H9 (cell line): ENCODE results near the gene SRP68. TPM values are rescaled to one million over a fixed set of nuclear protein-coding genes. Genes with fewer than 3 reads are reported as not detected.
A peak's percentile ranks its signal among the peaks of the same experiment; 100 is the strongest.

Experiments
- DNase-seq: peaks from one replicate; pipeline ENCODE4 v3.0.0-alpha.2; 2017
- H2AFZ ChIP-seq: one replicate; pipeline ENCODE4 v1.6.1; 2013; ENCODE audit warnings: mild to moderate bottlenecking, low read length, control low read depth, moderate library complexity
- H2AK5ac ChIP-seq: 2 replicates; pipeline ENCODE4 v1.6.1; 2013; ENCODE audit warnings: low read length, control low read depth, mixed read lengths; ENCODE audit not compliant: insufficient read length
- H2BK120ac ChIP-seq: one replicate; pipeline ENCODE4 v1.6.1; 2013; ENCODE audit warnings: low read depth, mild to moderate bottlenecking, low read length, control low read depth, inconsistent platforms; ENCODE audit not compliant: poor library complexity, severe bottlenecking
- H2BK12ac ChIP-seq: 2 replicates; pipeline ENCODE4 v1.6.1; 2013; ENCODE audit warnings: low read length, control low read depth, mixed read lengths, low read depth; ENCODE audit not compliant: insufficient read length
- H2BK15ac ChIP-seq: 2 replicates; pipeline ENCODE4 v1.6.1; 2013; ENCODE audit warnings: low read depth, low read length, control low read depth
- H2BK20ac ChIP-seq: one replicate; pipeline ENCODE4 v1.6.1; 2013; ENCODE audit warnings: low read depth, mild to moderate bottlenecking, low read length, control low read depth, inconsistent platforms; ENCODE audit not compliant: poor library complexity, severe bottlenecking
- H2BK5ac ChIP-seq: 2 replicates; pipeline ENCODE4 v1.6.1; 2013; ENCODE audit warnings: low read length, control low read depth, mixed read lengths; ENCODE audit not compliant: insufficient read length
- H3K14ac ChIP-seq: 2 replicates; pipeline ENCODE4 v1.6.1; 2013; ENCODE audit warnings: low read length, control low read depth; ENCODE audit not compliant: insufficient read depth
- H3K18ac ChIP-seq: 2 replicates; pipeline ENCODE4 v1.6.1; 2013; ENCODE audit warnings: low read depth, mild to moderate bottlenecking, mixed read lengths, low read length, control low read depth; ENCODE audit not compliant: insufficient read length
- H3K23ac ChIP-seq: 2 replicates; pipeline ENCODE4 v1.6.1; 2013; ENCODE audit warnings: low read length, control low read depth, mixed read lengths, low read depth; ENCODE audit not compliant: insufficient read length
- H3K23me2 ChIP-seq: 2 replicates; pipeline ENCODE4 v1.6.1; 2013; ENCODE audit warnings: low read depth, mild to moderate bottlenecking, mixed read lengths, low read length, control low read depth; ENCODE audit not compliant: insufficient read length, poor library complexity, severe bottlenecking
- H3K27ac ChIP-seq: 2 replicates; pipeline ENCODE4 v1.5.1; 2013; ENCODE audit warnings: low read length, control low read depth, mixed read lengths, low read depth; ENCODE audit not compliant: insufficient read length
- H3K27me3 ChIP-seq: 2 replicates; pipeline ENCODE4 v1.6.1; 2013; ENCODE audit warnings: low read length, control low read depth, inconsistent platforms; ENCODE audit not compliant: insufficient read depth
- H3K4ac ChIP-seq: 2 replicates; pipeline ENCODE4 v1.6.1; 2013; ENCODE audit warnings: low read depth, mild to moderate bottlenecking, control low read depth, inconsistent platforms, low read length, moderate library complexity
- H3K4me1 ChIP-seq: 2 replicates; pipeline ENCODE4 v1.6.1; 2013; ENCODE audit warnings: low read length, control low read depth, inconsistent platforms; ENCODE audit not compliant: insufficient read depth
- H3K4me2 ChIP-seq: 2 replicates; pipeline ENCODE4 v1.6.1; 2013; ENCODE audit warnings: low read length, control low read depth, mixed read lengths; ENCODE audit not compliant: insufficient read length, insufficient read depth
- H3K56ac ChIP-seq: 2 replicates; pipeline ENCODE4 v1.6.1; 2013; ENCODE audit warnings: low read depth, mild to moderate bottlenecking, mixed read lengths, low read length, control low read depth; ENCODE audit not compliant: insufficient read length
- H3K79me1 ChIP-seq: 2 replicates; pipeline ENCODE4 v1.6.1; 2013; ENCODE audit warnings: low read depth, mild to moderate bottlenecking, moderate library complexity, low read length, control low read depth, inconsistent platforms; ENCODE audit not compliant: insufficient read depth, poor library complexity, severe bottlenecking
- H3K79me2 ChIP-seq: 2 replicates; pipeline ENCODE4 v1.6.1; 2013; ENCODE audit warnings: low read length, control low read depth, inconsistent platforms; ENCODE audit not compliant: insufficient read depth
- H3K9ac ChIP-seq: 2 replicates; pipeline ENCODE4 v1.6.1; 2013; ENCODE audit warnings: low read length, control low read depth, mixed read lengths; ENCODE audit not compliant: insufficient read length; ENCODE audit errors: extremely low read depth
- H3K9me3 ChIP-seq: one replicate; pipeline ENCODE4 v1.6.1; 2013; ENCODE audit warnings: low read depth, low read length, inconsistent platforms; ENCODE audit not compliant: control insufficient read depth
- H3T11ph ChIP-seq: one replicate; pipeline ENCODE4 v1.6.1; 2013; ENCODE audit warnings: mild to moderate bottlenecking, low read length, control low read depth, inconsistent platforms
- H4K20me1 ChIP-seq: one replicate; pipeline ENCODE4 v1.6.1; 2013; ENCODE audit not compliant: control insufficient read depth, insufficient read length, insufficient read depth
- H4K5ac ChIP-seq: 2 replicates; pipeline ENCODE4 v1.6.1; 2013; ENCODE audit warnings: low read depth, mild to moderate bottlenecking, mixed read lengths, low read length, control low read depth; ENCODE audit not compliant: insufficient read length
- H4K8ac ChIP-seq: replicated peaks from 2 replicates; pipeline ENCODE4 v1.6.1; 2013; ENCODE audit warnings: low read length, control low read depth, mixed read lengths, low read depth; ENCODE audit not compliant: insufficient read length
- H4K91ac ChIP-seq: 2 replicates; pipeline ENCODE4 v1.6.1; 2013; ENCODE audit warnings: low read depth, mild to moderate bottlenecking, moderate library complexity, mixed read lengths, low read length, control low read depth; ENCODE audit not compliant: insufficient read length
- H3K27ac Mint-ChIP-seq, 3 experiments: 2 replicates in 2 of 3; 3 replicates in 1 of 3; pipeline ENCODE4 v1.8.0; 2020 to 2021; ENCODE audit warnings: mixed read lengths in 3 of 3, mild to moderate bottlenecking in 1 of 3, moderate library complexity in 1 of 3
- H3K27me3 Mint-ChIP-seq: 2 replicates; pipeline ENCODE4 v1.8.0; 2021; ENCODE audit warnings: low read depth, mild to moderate bottlenecking, moderate library complexity, mixed read lengths
- H3K36me3 Mint-ChIP-seq, 3 experiments: 2 replicates in 2 of 3; 3 replicates in 1 of 3; pipeline ENCODE4 v1.8.0; 2020 to 2021; ENCODE audit warnings: low read depth in 3 of 3, mixed read lengths in 3 of 3; ENCODE audit not compliant: insufficient read depth in 1 of 3
- H3K4me1 Mint-ChIP-seq, 2 experiments: 2 replicates each; pipeline ENCODE4 v1.8.0; 2020; ENCODE audit warnings: mixed read lengths in 2 of 2
- H3K4me3 Mint-ChIP-seq, 2 experiments: 2 replicates in 1 of 2; 3 replicates in 1 of 2; pipeline ENCODE4 v1.8.0; 2020 to 2021; ENCODE audit warnings: mild to moderate bottlenecking in 2 of 2, mixed read lengths in 2 of 2, moderate library complexity in 1 of 2
- H3K9me3 Mint-ChIP-seq, 2 experiments: 2 replicates in 1 of 2; 3 replicates in 1 of 2; pipeline ENCODE4 v1.8.0; 2020; ENCODE audit warnings: mild to moderate bottlenecking in 2 of 2, mixed read lengths in 2 of 2, moderate library complexity in 1 of 2
- WGBS: extraction: QIAGEN DNeasy Blood & Tissue Kit; methylation state at CpG from one replicate; pipeline ENCODE4 v1.1.7; 2013; ENCODE audit warnings: missing lambda C conversion rate, low lambda C conversion rate, mixed read lengths; ENCODE audit not compliant: insufficient read length; ENCODE audit errors: extremely low coverage; 5-methylcytosine and 5-hydroxymethylcytosine counted together
- total RNA-seq: library from RNA; stranded (reverse); gene quantifications from 2 replicates; pipeline ENCODE4 v1.2.1, GENCODE V29; 2021
- TF ChIP-seq, protein P1 (sequence below): fragments of 200-600 bp; sonication (generic); conservative IDR thresholded peaks from 3 replicates; pipeline ENCODE4 v1.8.0; 2021; ENCODE audit warnings: antibody characterized with exemption, mild to moderate bottlenecking

SRP68 gene
- total RNA-seq, 1 experiment from 2014 or later = 86.1 TPM

DNA sequence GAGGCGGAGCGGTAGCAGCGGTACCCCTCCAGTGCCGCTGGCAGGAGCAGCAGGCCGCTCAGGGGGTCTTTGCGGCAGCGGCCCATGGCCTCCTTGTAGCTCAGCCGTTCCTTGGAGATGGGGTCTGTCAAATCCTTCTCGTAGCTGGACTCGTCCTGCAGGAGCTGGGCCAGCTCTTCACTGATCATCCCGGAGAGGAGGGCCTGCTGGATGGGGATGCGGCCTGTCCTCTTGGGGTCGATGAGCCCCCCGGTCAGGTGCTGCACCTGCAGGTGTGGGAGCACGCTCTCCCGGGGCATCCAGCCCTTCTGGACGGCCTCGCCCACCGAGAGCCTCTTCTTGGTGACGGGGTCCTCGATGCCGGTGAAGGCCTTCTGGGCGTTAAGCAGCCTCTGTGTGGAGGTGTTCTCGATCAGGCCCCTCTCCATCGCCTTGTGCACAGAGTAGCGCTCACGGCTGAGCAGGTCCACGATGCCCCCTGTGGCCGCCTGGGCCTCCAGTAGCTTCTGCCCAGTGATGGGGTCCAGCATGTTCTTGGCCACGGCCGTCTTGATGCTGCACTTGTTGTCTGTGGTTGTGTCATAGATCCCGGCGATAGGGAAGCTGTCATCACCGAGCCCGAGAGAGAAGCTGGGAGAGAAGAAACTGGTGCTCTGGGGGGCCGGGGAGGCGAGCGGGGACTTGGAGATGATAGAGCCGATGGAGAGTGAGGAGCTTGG lies 65.0 kb downstream of the SRP68 start:
- no peak overlapping the region for H2BK120ac ChIP-seq
- WGBS = no CpG with 5 or more reads among the region's 39 CpGs
- H3K23me2 ChIP-seq = no peaks in the 10 kb centered on the region
- no peak overlapping the region for H2AK5ac ChIP-seq
- Mint-ChIP-seq H3K27me3 (peaks cover 4% of the 10 kb centered on the region), H3K4me1 (peaks cover 2 to 5% of the 10 kb centered on the region in 2 experiments), H3K4me3 (no peak overlapping the region), H3K9me3 (peaks cover 0 to 2% of the 10 kb centered on the region in 2 experiments; a peak in 3 of 5 replicates), H3K27ac (no peak overlapping the region; a peak in 2 of 7 replicates), H3K36me3 (peaks cover 2 to 18% (median 9%) of the 10 kb centered on the region in 3 experiments; a peak in 6 of 7 replicates)
- no peak overlapping the region for H2BK12ac ChIP-seq
- no peak overlapping the region for H2BK20ac ChIP-seq
- H3K27me3 ChIP-seq = no peaks in the 10 kb centered on the region
- no peak overlapping the region for H3K4ac ChIP-seq
- no peak overlapping the region for H2BK15ac ChIP-seq
- H3K9me3 ChIP-seq = no peaks in the 10 kb centered on the region
- no peak overlapping the region for H3K27ac ChIP-seq
- no peak overlapping the region for H3K56ac ChIP-seq
- H2BK5ac ChIP-seq = no peak overlapping the region
- H3K4me2 ChIP-seq = no peak overlapping the region
- no peaks in the 10 kb centered on the region for H3K79me1 ChIP-seq
- no peak for DNase-seq
- no peak overlapping the region for H3K9ac ChIP-seq
- H3K14ac ChIP-seq = no peak overlapping the region; the same call in 1 of the 2 replicates
- no peak overlapping the region for H3K23ac ChIP-seq
- H2AFZ ChIP-seq = no peak overlapping the region
- H3K18ac ChIP-seq = no peak overlapping the region
- no peak overlapping the region for H4K5ac ChIP-seq
- peak overlapping the region; percentile 58 for H4K8ac ChIP-seq
- H3K4me1 ChIP-seq = no peaks in the 10 kb centered on the region
- TF ChIP-seq, protein P1, sequence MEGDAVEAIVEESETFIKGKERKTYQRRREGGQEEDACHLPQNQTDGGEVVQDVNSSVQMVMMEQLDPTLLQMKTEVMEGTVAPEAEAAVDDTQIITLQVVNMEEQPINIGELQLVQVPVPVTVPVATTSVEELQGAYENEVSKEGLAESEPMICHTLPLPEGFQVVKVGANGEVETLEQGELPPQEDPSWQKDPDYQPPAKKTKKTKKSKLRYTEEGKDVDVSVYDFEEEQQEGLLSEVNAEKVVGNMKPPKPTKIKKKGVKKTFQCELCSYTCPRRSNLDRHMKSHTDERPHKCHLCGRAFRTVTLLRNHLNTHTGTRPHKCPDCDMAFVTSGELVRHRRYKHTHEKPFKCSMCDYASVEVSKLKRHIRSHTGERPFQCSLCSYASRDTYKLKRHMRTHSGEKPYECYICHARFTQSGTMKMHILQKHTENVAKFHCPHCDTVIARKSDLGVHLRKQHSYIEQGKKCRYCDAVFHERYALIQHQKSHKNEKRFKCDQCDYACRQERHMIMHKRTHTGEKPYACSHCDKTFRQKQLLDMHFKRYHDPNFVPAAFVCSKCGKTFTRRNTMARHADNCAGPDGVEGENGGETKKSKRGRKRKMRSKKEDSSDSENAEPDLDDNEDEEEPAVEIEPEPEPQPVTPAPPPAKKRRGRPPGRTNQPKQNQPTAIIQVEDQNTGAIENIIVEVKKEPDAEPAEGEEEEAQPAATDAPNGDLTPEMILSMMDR = no peak
- H3T11ph ChIP-seq = no peak overlapping the region
- no peak overlapping the region for H4K91ac ChIP-seq
- peaks cover under 1% of the 10 kb centered on the region for H4K20me1 ChIP-seq
- no peaks in the 10 kb centered on the region for H3K79me2 ChIP-seq
